Ectodermal cell (in vitro differentiated cells): ENCODE measurements around the gene BCL2A1.
"Not testable (repeated sequence)": the region's sequence is repeated elsewhere in the genome, so short reads cannot be mapped to it uniquely, and the experiment has no call there.

Experiments used
- H3K27ac ChIP-seq: 2 replicates; pipeline ENCODE4 v1.7.0; 2013; ENCODE audit warnings: mild to moderate bottlenecking, low read depth, low read length; ENCODE audit not compliant: insufficient read depth, poor library complexity, severe bottlenecking
- H3K27me3 ChIP-seq: 2 replicates; pipeline ENCODE4 v1.7.0; 2013; ENCODE audit warnings: mild to moderate bottlenecking, low read length; ENCODE audit not compliant: insufficient read depth, control insufficient read depth, poor library complexity, severe bottlenecking
- H3K36me3 ChIP-seq: one replicate; pipeline ENCODE4 v1.7.0; 2013; ENCODE audit warnings: low read length; ENCODE audit not compliant: control insufficient read depth, insufficient read depth
- H3K4me1 ChIP-seq: one replicate; pipeline ENCODE4 v1.7.0; 2013; ENCODE audit warnings: low read length; ENCODE audit not compliant: control insufficient read depth, insufficient read depth
- H3K4me3 ChIP-seq: 2 replicates; pipeline ENCODE4 v1.7.0; 2013; ENCODE audit warnings: low read depth, low read length, control low read depth; ENCODE audit not compliant: insufficient read depth
- H3K9me3 ChIP-seq: 2 replicates; pipeline ENCODE4 v1.7.0; 2013; ENCODE audit warnings: mild to moderate bottlenecking, low read length, moderate library complexity; ENCODE audit not compliant: control insufficient read depth
- WGBS, 2 experiments: methylation state at CpG; one replicate each; pipeline ENCODE4 v1.1.7; 2013; ENCODE audit warnings: missing lambda C conversion rate in 2 of 2; 5-methylcytosine and 5-hydroxymethylcytosine counted together

Gene BCL2A1

GRCh38 chr15:79948095-79948695 is 22.8 kb downstream of the BCL2A1 start:
- Histone ChIP-seq H3K4me3 (no peak overlapping the region), H3K9me3 (no peaks in the 10 kb centered on the region), H3K27ac (no peak overlapping the region), H3K4me1 (no peaks in the 10 kb centered on the region), H3K36me3 (no peaks in the 10 kb centered on the region), H3K27me3 (no peaks in the 10 kb centered on the region)
- WGBS, 2 experiments: 93 to 94% methylated on average over 10 of the region's 10 CpGs

- Histone ChIP-seq H3K27ac (no peak overlapping the region), H3K27me3 (no peaks in the 10 kb centered on the region), H3K4me1 (no peaks in the 10 kb centered on the region), H3K4me3 (no peak overlapping the region), H3K36me3 (no peaks in the 10 kb centered on the region), H3K9me3 (no peaks in the 10 kb centered on the region)
Measured at GRCh38 chr15:79947009-79947408, 24.0 kb downstream of the BCL2A1 start.

GRCh38 chr15:79944622-79945021 is 26.4 kb downstream of the BCL2A1 start:
- Histone ChIP-seq H3K4me1 (no peaks in the 10 kb centered on the region), H3K36me3 (no peaks in the 10 kb centered on the region), H3K27me3 (no peaks in the 10 kb centered on the region), H3K9me3 (no peaks in the 10 kb centered on the region), H3K4me3 (no peak overlapping the region), H3K27ac (no peak overlapping the region)
- 92% methylated on average over 7 of the region's 7 CpGs for WGBS, 2 experiments

GRCh38 chr15:79943820-79944219 is 27.2 kb downstream of the BCL2A1 start:
- Histone ChIP-seq H3K27me3 (no peaks in the 10 kb centered on the region), H3K27ac (no peak overlapping the region), H3K4me3 (no peak overlapping the region), H3K9me3 (no peaks in the 10 kb centered on the region), H3K36me3 (no peaks in the 10 kb centered on the region), H3K4me1 (no peaks in the 10 kb centered on the region)
- no CpG with 5 or more reads among the region's 1 CpG for WGBS, 2 experiments

GRCh38 chr15:79942741-79943481 is 28.1 kb downstream of the BCL2A1 start:
- Histone ChIP-seq H3K27me3 (no peaks in the 10 kb centered on the region), H3K27ac (no peak overlapping the region), H3K4me3 (no peak overlapping the region), H3K9me3 (no peaks in the 10 kb centered on the region), H3K4me1 (no peaks in the 10 kb centered on the region), H3K36me3 (no peaks in the 10 kb centered on the region)
- 91 to 94% methylated on average over 7 of the region's 7 CpGs for WGBS, 2 experiments

- Histone ChIP-seq H3K4me3 (no peak overlapping the region), H3K4me1 (no peaks in the 10 kb centered on the region), H3K36me3 (no peaks in the 10 kb centered on the region), H3K27ac (no peak overlapping the region), H3K27me3 (no peaks in the 10 kb centered on the region), H3K9me3 (no peaks in the 10 kb centered on the region)
- 94 to 97% methylated on average over 2 to 4 of the region's 4 CpGs for WGBS, 2 experiments
Measured at GRCh38 chr15:79939399-79939798, 31.6 kb downstream of the BCL2A1 start.

- Histone ChIP-seq H3K27me3 (no peaks in the 10 kb centered on the region), H3K4me3 (no peak overlapping the region), H3K9me3 (no peaks in the 10 kb centered on the region), H3K27ac (no peak overlapping the region), H3K36me3 (no peaks in the 10 kb centered on the region), H3K4me1 (no peaks in the 10 kb centered on the region)
- 91% methylated on average over 1 of the region's 1 CpG; no CpG with 5 or more reads in 1 of the 2 experiments for WGBS, 2 experiments
Measured at GRCh38 chr15:79938143-79938542, 32.9 kb downstream of the BCL2A1 start.

- not testable (repeated sequence) for H3K36me3 ChIP-seq, H3K27ac ChIP-seq
Measured at GRCh38 chr15:79935556-79936201, 35.3 kb downstream of the BCL2A1 start.

GRCh38 chr15:79933231-79933630 is 37.8 kb downstream of the BCL2A1 start:
- H3K4me3 ChIP-seq: no peak overlapping the region
- no peaks in the 10 kb centered on the region for H3K4me1 ChIP-seq
- WGBS, 2 experiments: 86 to 91% methylated on average over 3 of the region's 3 CpGs
- no peaks in the 10 kb centered on the region for H3K27me3 ChIP-seq
- no peaks in the 10 kb centered on the region for H3K9me3 ChIP-seq
- H3K36me3 ChIP-seq: no peaks in the 10 kb centered on the region
- H3K27ac ChIP-seq: no peak overlapping the region

More at GRCh38 chr15:79935556-79936201, 35.3 kb downstream of the BCL2A1 start:
- not testable (repeated sequence) for H3K9me3 ChIP-seq, H3K4me3 ChIP-seq, H3K4me1 ChIP-seq, H3K27me3 ChIP-seq
- WGBS, 2 experiments: 69 to 74% methylated on average over 7 of the region's 7 CpGs

- H3K4me1 ChIP-seq: no peaks in the 10 kb centered on the region
- no peaks in the 10 kb centered on the region for H3K27me3 ChIP-seq
- H3K27ac ChIP-seq: no peak overlapping the region
- H3K9me3 ChIP-seq: no peaks in the 10 kb centered on the region
- no peaks in the 10 kb centered on the region for H3K36me3 ChIP-seq
- WGBS, 2 experiments: 93 to 94% methylated on average over 5 of the region's 5 CpGs
- no peak overlapping the region for H3K4me3 ChIP-seq
Measured at GRCh38 chr15:79932447-79932846, 38.5 kb downstream of the BCL2A1 start.
